B cell (primary cell): Measurements from ENCODE around the gene MAP4K1.

Experiments used
- CTCF ChIP-seq: fragments of 200-600 bp; IDR thresholded peaks from one replicate; pipeline ENCODE4 v1.8.0; 2022; ENCODE audit warnings: antibody characterized with exemption, mild to moderate bottlenecking
- EZH2 ChIP-seq: IDR thresholded peaks from 2 replicates; pipeline ENCODE4 v1.6.1; 2012; ENCODE audit warnings: borderline replicate concordance, low read depth, mild to moderate bottlenecking, moderate library complexity, low read length; ENCODE audit not compliant: insufficient read depth, poor library complexity, severe bottlenecking

GRCh38 chr19:38564981-38565690 lies 52.6 kb downstream of the MAP4K1 start:
- TF ChIP-seq CTCF: no peak
- TF ChIP-seq EZH2: no peak
